Brain microvascular endothelial cell (primary cell): ENCODE results near the gene IER5.

Source experiments
- DNase-seq: peaks from one replicate; pipeline ENCODE4 v3.0.0-alpha.2; 2020
- H3K27ac ChIP-seq: fragments of 250-450 bp; sonication (Bioruptor Pico); 2 replicates; pipeline ENCODE4 v1.5.1; 2020; ENCODE audit warnings: mild to moderate bottlenecking, moderate library complexity
- H3K27me3 ChIP-seq: fragments of 250-450 bp; sonication (Bioruptor Pico); replicated peaks from 2 replicates; pipeline ENCODE4 v1.5.1; 2020; ENCODE audit warnings: mild to moderate bottlenecking
- H3K36me3 ChIP-seq: fragments of 250-450 bp; sonication (Bioruptor Pico); replicated peaks from 2 replicates; pipeline ENCODE4 v1.5.1; 2020; ENCODE audit warnings: mild to moderate bottlenecking
- H3K4me3 ChIP-seq: 2 replicates; pipeline ENCODE4 v1.5.1; 2011; ENCODE audit warnings: low read depth, mild to moderate bottlenecking, control low read depth, low read length, moderate library complexity
- CTCF ChIP-seq: IDR thresholded peaks from 2 replicates; pipeline ENCODE4 v1.5.1; 2011; ENCODE audit warnings: low read depth, mild to moderate bottlenecking, moderate library complexity, low read length, control low read depth, inconsistent platforms; ENCODE audit errors: missing control alignments
- in situ Hi-C: cut with HindIII; loops from 2 replicates; pipeline ENCODE4 v1.10.0; 2017; ENCODE audit warnings: low sequenced_read_pairs, low pct_ligation_motif_present

The IER5 gene

GRCh38 chr1:181097242-181097641 lies 8.7 kb downstream of the IER5 start:
- no peak for TF ChIP-seq CTCF
- in situ Hi-C loops: no loop called here
- Histone ChIP-seq H3K27ac (no peak overlapping the region), H3K4me3 (no peak overlapping the region), H3K27me3 (no peaks in the 10 kb centered on the region), H3K36me3 (no peaks in the 10 kb centered on the region)
- DNase-seq: no peak

- TF ChIP-seq CTCF: no peak
- Histone ChIP-seq H3K36me3 (no peaks in the 10 kb centered on the region), H3K4me3 (no peak overlapping the region), H3K27ac (peak overlapping the region; percentile 23), H3K27me3 (no peaks in the 10 kb centered on the region)
- DNase-seq: no peak
- in situ Hi-C loops: no loop called here
Measured at GRCh38 chr1:181099152-181100014, 10.9 kb downstream of the IER5 start.

- H3K4me3 ChIP-seq: no peak overlapping the region
- H3K27me3 ChIP-seq: no peaks in the 10 kb centered on the region
- H3K27ac ChIP-seq: peak overlapping the region; percentile 23
- in situ Hi-C loops: no loop called here
- H3K36me3 ChIP-seq: no peaks in the 10 kb centered on the region
- TF ChIP-seq CTCF: no peak
- DNase-seq: no peak
Measured at GRCh38 chr1:181100015-181100905, 11.8 kb downstream of the IER5 start.

DNA sequence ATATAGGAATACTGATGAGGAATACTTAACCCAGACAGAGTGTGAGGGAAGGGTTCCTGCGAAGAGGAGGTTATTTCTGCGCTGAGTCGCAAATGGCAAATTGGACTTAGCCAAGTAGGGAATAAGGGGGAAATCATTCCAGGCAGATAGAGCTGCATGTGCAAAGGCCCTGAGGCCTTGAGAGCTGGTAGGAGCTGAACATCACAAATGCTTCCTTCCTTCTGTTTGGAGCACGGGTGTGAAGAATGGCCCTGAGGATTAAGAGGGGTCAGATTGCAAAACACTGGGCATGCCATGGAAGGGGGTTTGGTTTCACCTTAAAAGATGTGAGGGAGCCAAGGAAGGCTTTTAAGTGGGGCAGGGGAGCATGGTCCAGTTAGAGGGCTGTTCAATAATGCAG lies 12.4 kb downstream of the IER5 start:
- DNase-seq: no peak
- Histone ChIP-seq H3K27me3 (no peaks in the 10 kb centered on the region), H3K27ac (no peak overlapping the region), H3K4me3 (no peak overlapping the region), H3K36me3 (no peaks in the 10 kb centered on the region)
- in situ Hi-C loops: no loop called here
- no peak for TF ChIP-seq CTCF

- no peak for TF ChIP-seq CTCF
- Histone ChIP-seq H3K27me3 (no peaks in the 10 kb centered on the region), H3K36me3 (no peaks in the 10 kb centered on the region), H3K4me3 (peak overlapping the region; percentile 4), H3K27ac (peak overlapping the region; percentile 31)
- in situ Hi-C loops: no loop called here
- no peak for DNase-seq
Measured at GRCh38 chr1:181101581-181102226, 13.2 kb downstream of the IER5 start.
